ENCODE data around the gene ZC3H12D. TPM values are rescaled to one million over a fixed set of nuclear protein-coding genes. Genes with fewer than 3 reads are reported as not detected.
A peak's percentile ranks its signal among the peaks of the same experiment; 100 is the strongest.
"Not testable (repeated sequence)": the region's sequence is repeated elsewhere in the genome, so short reads cannot be mapped to it uniquely, and the experiment has no call there.

Gene ZC3H12D
- total RNA-seq (2014; rRNA removed; shearing (Covaris generic)): 0.02 TPM in 1 of 2 replicates, not detected in the other
- polyA plus RNA-seq (2014; cell fraction: nucleus; rRNA removed): 0.19 and 0.62 TPM in 2 replicates

- DNase-seq (ENCODE audit: extremely low read depth, low read depth): peak; percentile 25
These were observed at the start of gene ZC3H12D for GRCh38 chr6:149484733-149485700. Gene ZC3H12D (minus strand): TSS chr6:149485014. CDS start chr6:149474543, 10,471 bp downstream.

- no peak for DNase-seq (ENCODE audit: extremely low read depth, low read depth)
These were observed 44.8 kb upstream of the ZC3H12D start for GRCh38 chr6:149529650-149530049.

GRCh38 chr6:149515494-149515893, 30.7 kb upstream of the ZC3H12D start:
- DNase-seq (ENCODE audit: extremely low read depth, low read depth): no peak

- no peak for DNase-seq (ENCODE audit: extremely low read depth, low read depth)
These were observed 29.1 kb upstream of the ZC3H12D start for GRCh38 chr6:149513915-149514314.

GRCh38 chr6:149510793-149511512, 26.1 kb upstream of the ZC3H12D start:
- no peak for DNase-seq (ENCODE audit: extremely low read depth, low read depth)

GRCh38 chr6:149508485-149508884, 23.7 kb upstream of the ZC3H12D start:
- DNase-seq (ENCODE audit: extremely low read depth, low read depth): no peak

GRCh38 chr6:149503872-149504271, 19.1 kb upstream of the ZC3H12D start:
- no peak for DNase-seq (ENCODE audit: extremely low read depth, low read depth)

GRCh38 chr6:149503276-149503675, 18.5 kb upstream of the ZC3H12D start:
- DNase-seq (ENCODE audit: extremely low read depth, low read depth): no peak

GRCh38 chr6:149501768-149502167, 17.0 kb upstream of the ZC3H12D start:
- no peak for DNase-seq (ENCODE audit: extremely low read depth, low read depth)

- DNase-seq (ENCODE audit: extremely low read depth, low read depth): no peak
These were observed 16.4 kb upstream of the ZC3H12D start for GRCh38 chr6:149501201-149501600.

- DNase-seq (ENCODE audit: extremely low read depth, low read depth): no peak
These were observed 15.3 kb upstream of the ZC3H12D start for GRCh38 chr6:149500096-149500495.

GRCh38 chr6:149499066-149499465, 14.3 kb upstream of the ZC3H12D start:
- DNase-seq (ENCODE audit: extremely low read depth, low read depth): no peak

- no peak for DNase-seq (ENCODE audit: extremely low read depth, low read depth)
These were observed 12.6 kb upstream of the ZC3H12D start for GRCh38 chr6:149497365-149497764.

- not testable (repeated sequence) for DNase-seq (ENCODE audit: extremely low read depth, low read depth)
These were observed 11.8 kb upstream of the ZC3H12D start for GRCh38 chr6:149496597-149496996.

GRCh38 chr6:149495349-149496016, 10.7 kb upstream of the ZC3H12D start:
- DNase-seq (ENCODE audit: extremely low read depth, low read depth): not testable (repeated sequence)

GRCh38 chr6:149494810-149495209, 10.0 kb upstream of the ZC3H12D start:
- not testable (repeated sequence) for DNase-seq (ENCODE audit: extremely low read depth, low read depth)

GRCh38 chr6:149493761-149494320, 9.0 kb upstream of the ZC3H12D start:
- no peak for DNase-seq (ENCODE audit: extremely low read depth, low read depth)

- no peak for DNase-seq (ENCODE audit: extremely low read depth, low read depth)
These were observed 8.1 kb upstream of the ZC3H12D start for GRCh38 chr6:149492798-149493343.

GRCh38 chr6:149489967-149490366, 5.2 kb upstream of the ZC3H12D start:
- DNase-seq (ENCODE audit: extremely low read depth, low read depth): no peak

- no peak for DNase-seq (ENCODE audit: extremely low read depth, low read depth)
These were observed 4.0 kb upstream of the ZC3H12D start for GRCh38 chr6:149488815-149489214.
